Cardiac septum (tissue), 1 donor: ENCODE data around the gene KCNK18. TPM values are rescaled to one million over a fixed set of nuclear protein-coding genes. Genes with fewer than 3 reads are reported as not detected.
"Not testable (repeated sequence)": the region's sequence is repeated elsewhere in the genome, so short reads cannot be mapped to it uniquely, and the experiment has no call there.

ENCODE experiments used
- DNase-seq: peaks from one replicate; pipeline ENCODE4 v3.0.0-alpha.2; 2020; ENCODE audit warnings: low spot score
- intact Hi-C: fragments of 100-400 bp; cut with DNase I; formaldehyde crosslinking; loops from one replicate; pipeline ENCODE4 v1.14.0; 2022
- total RNA-seq: library from RNA; stranded (reverse); fragmentation: NEBNext Ultra II Directional; extraction: Animal tissue kit (Norgen Biotek cat#: 25700); gene quantifications from one replicate; pipeline ENCODE4 v1.2.1, GENCODE V29; 2021
- donor health status: DM: no; HTN: no; CAD: no.

Gene KCNK18
- total RNA-seq, 1 donor from 2014 or later: not detected

GRCh38 chr10:117168729-117169128, 28.6 kb upstream of the KCNK18 start:
- DNase-seq: no peak
- intact Hi-C loops: loop anchor here (5.0 kb wide), 1 partner anchor 486 kb away; no protein-coding TSS in a partner anchor

DNA sequence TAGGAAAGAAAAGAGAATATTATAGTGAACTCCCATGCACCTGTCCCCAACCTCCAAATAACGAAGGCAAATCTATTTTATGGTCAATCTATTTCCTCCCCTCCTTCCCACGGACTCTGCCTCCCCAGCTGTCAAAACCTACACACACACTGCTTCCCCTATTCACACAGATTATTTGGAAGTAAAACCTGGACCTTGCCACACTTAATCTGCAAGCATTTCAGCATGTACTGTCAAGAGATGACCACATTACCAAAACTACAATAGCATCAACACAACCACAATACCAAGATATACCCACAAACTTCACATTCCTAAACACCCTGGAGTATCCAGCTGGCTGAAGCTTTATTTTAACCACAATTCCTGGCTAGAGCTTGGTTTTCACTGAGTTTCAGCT, 27.8 kb upstream of the KCNK18 start:
- no peak for DNase-seq
- intact Hi-C loops: loop anchor here (5.0 kb wide), 1 partner anchor 487 kb away; no protein-coding TSS in a partner anchor

GRCh38 chr10:117170244-117170643, 27.0 kb upstream of the KCNK18 start:
- no peak for DNase-seq
- intact Hi-C loops: no loop called here

DNA sequence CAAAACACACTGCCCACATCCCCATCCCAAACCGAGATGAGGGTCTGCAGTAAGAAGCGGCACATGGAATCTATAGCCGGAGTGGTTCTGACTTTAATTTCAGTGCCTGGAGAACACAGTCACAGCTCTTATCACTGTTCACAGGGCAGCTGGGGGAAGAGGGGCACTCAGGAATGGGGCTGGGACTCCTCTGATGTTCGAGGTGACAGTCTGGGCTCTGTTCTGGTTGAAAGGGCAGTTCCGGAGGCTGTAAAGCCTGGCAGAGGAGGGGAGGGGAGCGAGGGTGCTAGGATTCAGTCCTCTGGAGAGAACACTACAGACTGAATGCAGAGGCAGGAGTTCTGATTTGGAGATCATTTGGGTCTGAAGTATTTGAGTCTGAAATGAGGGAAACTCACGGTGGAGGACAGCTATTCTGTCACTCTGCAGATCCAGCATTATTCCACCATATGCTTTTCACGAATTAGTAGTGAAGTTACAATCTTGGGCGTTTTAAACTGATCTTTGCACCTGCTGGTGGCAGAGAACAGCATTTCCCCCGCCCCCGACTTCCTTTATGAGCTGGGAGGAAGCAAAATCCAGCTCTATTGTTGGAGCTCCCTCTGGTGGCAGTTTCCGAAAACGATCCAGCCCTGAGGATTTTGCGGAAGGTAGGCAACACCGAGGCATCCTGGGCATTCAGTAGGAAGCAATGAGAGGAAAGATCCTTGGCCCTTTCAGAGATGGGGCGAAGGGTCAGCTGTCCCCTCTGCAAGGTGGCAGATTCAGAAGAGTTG, 22.7 kb upstream of the KCNK18 start:
- peak; percentile 84 for DNase-seq
- intact Hi-C loops: loop anchor here (2.0 kb wide), 1 partner anchor 378 kb away; no protein-coding TSS in a partner anchor

DNA sequence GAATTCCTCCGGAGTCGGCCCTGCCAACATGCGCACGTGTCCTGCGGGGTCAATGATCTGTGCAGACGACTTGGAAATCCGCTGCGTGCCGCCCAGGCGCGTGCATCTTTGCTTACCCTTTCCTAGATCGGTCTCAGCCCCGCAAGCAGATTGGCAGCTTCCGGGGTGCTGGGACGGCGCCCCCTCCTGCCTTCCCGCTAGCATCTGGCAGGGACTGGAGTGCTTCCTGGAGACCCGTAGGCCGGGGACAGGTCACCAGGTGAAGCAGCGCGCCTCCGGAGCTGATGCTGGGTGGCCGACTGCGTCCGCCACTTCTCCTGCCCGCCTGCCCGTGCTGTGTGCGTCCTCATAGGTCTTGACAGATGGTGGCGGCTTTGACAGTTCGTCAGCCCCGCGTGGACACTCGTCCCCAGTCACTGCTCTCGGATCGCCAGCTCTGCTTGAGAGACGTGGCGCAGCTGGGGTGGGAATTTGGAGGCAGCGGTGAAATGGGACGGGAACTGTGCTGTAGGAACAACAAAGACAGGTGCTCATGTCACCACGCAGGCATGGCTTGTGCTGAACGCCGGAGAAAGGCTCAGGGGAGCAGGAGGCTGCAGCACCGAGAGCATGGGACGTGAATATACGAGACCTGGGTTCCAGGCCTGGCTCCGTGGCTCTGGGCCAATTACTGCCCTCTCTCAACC, 21.9 kb upstream of the KCNK18 start:
- no peak for DNase-seq
- intact Hi-C loops: loop anchor here (2.0 kb wide), 1 partner anchor 379 kb away; no protein-coding TSS in a partner anchor

GRCh38 chr10:117175901-117176534, 21.3 kb upstream of the KCNK18 start:
- no peak for DNase-seq

GRCh38 chr10:117178190-117178589, 19.1 kb upstream of the KCNK18 start:
- intact Hi-C loops: no loop called here
- DNase-seq: no peak

More at GRCh38 chr10:117175901-117176534, 21.3 kb upstream of the KCNK18 start:
- intact Hi-C loops: loop anchor here (2.0 kb wide), 1 partner anchor 379 kb away; no protein-coding TSS in a partner anchor

DNA sequence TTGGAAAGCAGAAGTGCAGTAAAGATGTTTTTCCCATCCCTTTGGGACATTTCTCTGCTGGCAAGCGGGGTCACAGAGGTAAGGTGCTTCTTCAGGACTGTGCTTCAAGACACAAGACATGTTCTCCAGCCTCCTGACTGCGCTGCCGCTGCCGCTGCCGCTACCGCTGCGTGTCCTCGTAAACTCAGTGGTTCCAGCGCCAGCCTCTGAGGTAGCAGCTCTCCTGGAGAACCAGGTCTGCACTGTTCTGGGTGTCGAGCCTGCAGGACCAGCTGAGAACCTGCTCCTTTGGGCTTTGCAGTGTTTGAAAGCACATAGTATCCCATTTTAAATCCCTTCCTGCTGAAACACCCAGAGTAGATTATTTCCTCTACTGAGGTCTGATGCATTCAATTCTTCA, 13.0 kb upstream of the KCNK18 start:
- intact Hi-C loops: no loop called here

DNA sequence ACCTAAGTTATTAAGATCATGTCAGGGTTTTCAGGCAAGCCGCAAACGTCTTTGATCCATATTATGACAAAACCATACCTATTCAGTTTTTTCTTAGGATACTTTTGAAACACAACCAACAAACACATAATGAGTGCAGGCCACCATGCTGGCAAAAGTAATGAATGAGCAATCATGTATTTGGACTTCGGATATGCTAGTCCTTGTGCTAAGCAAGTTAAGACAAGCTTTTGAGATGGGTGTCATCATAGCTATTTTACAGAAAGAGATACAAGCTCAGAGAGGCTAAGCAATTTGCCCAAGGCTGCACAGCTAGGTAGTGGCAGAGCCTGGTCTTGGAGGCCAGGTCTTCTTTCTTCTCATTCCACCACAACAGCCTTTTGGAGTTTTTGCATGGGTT, 12.5 kb upstream of the KCNK18 start:
- no peak for DNase-seq
- intact Hi-C loops: no loop called here

More for the DNA sequence above, 13.0 kb upstream of the KCNK18 start:
- DNase-seq: no peak

DNA sequence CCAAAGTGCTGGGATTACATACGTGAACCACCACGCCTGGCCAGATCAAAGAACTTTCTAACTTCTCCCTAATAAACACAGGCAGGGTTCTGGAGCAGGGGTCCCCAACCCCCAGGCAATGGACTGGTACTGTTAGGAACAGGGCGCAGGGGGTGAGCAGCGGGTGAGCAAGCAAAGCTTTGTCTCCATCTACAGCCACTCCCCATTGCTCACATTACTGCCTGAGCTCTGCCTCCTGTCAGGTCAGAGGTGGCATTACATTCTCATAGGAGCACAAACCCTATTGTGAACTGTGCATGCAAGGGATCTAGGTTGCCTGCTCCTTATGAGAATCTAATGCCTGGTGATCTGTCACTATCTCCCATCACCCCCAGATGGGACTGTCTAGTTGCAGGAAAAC, 11.5 kb upstream of the KCNK18 start:
- DNase-seq, intact Hi-C loops: not testable (repeated sequence)

DNA sequence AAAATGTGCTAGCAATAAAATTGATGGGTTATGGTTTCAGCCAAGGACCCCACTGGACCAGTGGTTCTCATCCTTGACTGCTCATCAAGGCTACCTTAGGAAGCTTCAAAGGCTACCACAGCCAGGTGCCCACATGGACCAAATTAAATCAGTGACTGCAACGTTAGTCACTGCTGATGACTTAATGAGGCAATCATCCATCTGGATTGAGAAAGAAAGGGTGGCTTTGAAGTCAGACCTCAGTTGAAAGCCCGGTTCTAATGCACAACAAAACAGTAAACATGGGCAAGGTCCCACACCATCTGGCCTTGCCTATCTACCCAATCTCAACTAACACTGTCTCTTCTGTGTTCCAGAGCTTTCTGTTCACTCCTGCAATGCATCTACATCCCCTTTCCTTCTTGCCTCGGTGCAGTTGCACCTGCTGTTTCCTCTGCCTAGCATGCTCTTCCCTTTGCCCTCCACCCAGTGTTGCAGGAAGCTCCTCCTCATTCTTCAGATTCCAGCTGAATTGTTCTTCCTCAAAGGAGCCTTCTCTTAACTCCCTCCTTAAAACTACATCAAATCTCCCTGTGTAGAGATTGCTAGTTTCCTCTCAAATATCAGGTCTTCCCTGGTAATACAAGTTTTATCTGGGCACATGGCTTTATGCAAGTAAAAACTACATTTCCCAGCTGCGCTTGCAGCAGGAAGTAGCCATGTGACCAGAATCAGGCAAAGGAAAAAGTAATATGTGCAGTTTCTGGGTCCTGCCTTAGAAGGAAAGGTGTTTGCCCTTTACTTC, 10.3 kb upstream of the KCNK18 start:
- intact Hi-C loops: no loop called here

GRCh38 chr10:117188371-117188770, 8.9 kb upstream of the KCNK18 start:
- intact Hi-C loops: no loop called here
- no peak for DNase-seq

More for the DNA sequence above, 10.3 kb upstream of the KCNK18 start:
- no peak for DNase-seq

DNA sequence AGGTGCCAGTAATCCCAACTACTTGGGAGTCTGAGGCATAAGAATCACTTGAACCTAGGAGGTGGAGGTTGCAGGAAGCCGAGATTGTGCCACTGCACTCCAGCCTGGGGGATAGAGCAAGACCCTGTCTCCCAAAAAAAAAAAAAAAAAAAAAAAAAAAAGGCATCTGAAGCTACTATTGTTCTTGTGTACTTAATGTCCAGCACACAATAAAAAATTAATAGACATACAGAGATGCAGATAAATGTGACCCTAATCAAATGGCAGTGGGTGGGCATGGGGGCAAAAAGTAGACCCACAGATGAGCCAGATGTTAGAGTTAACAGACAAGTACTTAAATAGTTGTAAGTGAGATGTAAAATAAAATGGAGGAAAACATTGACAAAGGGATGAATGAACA, 7.7 kb upstream of the KCNK18 start:
- intact Hi-C loops: no loop called here
- no peak for DNase-seq

GRCh38 chr10:117198088-117198487, 799 bp downstream of the KCNK18 start:
- intact Hi-C loops: no loop called here
- DNase-seq: no peak

DNA sequence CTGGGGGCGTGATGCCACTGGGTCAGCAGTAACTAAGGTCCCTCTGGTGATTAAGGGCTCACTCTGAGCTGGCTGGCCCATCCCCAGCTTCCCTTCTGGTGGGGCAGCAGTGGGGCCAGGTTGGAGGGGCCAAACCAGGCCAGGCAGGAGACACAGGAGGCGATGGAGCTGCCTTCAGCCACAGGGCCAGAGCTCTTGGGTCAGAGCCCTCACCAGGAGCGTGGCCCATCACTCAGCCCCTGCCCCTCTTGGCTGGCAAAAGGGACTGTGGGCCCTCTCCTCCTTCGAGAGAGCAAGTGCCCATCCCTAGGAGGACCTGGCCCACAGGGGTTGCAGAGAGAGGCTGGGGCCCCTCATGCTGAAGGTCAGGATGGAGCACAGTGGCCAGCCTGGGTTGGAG, 4.5 kb downstream of the KCNK18 start:
- DNase-seq: no peak
- intact Hi-C loops: no loop called here

- intact Hi-C loops: no loop called here
- DNase-seq: no peak
Measured at GRCh38 chr10:117204316-117204715, 7.0 kb downstream of the KCNK18 start.

- intact Hi-C loops: loop anchor here (10.0 kb wide), 1 partner anchor 233 kb away; no protein-coding TSS in a partner anchor
- DNase-seq: no peak
Measured at GRCh38 chr10:117212176-117212575, 14.9 kb downstream of the KCNK18 start.

DNA sequence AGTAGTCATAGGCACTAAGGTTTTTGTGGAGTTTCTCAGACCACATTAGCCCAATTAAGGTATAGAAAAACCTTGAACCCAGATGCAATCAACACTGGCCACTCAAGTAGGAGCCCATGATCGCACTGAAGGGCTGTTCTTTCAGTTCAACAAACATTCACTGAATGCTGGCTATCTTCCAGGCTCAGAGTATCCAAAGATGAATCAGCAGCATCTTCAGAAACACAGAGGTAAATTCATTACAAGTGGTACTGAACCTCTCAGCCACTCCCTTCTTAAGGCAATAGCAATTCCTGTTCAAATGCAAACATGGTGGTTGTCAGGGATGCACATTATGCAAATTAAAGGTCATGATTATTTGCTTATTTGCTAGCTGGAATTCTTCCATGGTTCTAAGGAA, 17.1 kb downstream of the KCNK18 start:
- DNase-seq: no peak
- intact Hi-C loops: loop anchor here (10.0 kb wide), 1 partner anchor 230 kb away; no protein-coding TSS in a partner anchor

GRCh38 chr10:117215079-117215478, 17.8 kb downstream of the KCNK18 start:
- no peak for DNase-seq
- intact Hi-C loops: loop anchor here (10.0 kb wide), 1 partner anchor 230 kb away; no protein-coding TSS in a partner anchor
